ENCODE measurements around the gene SH3BGRL3. TPM values are rescaled to one million over a fixed set of nuclear protein-coding genes. Genes with fewer than 3 reads are reported as not detected.
"Not testable (repeated sequence)": the region's sequence is repeated elsewhere in the genome, so short reads cannot be mapped to it uniquely, and the experiment has no call there.

Gene SH3BGRL3
- polyA plus RNA-seq, 3 donors = 54.1 to 269 (median 154) TPM

GRCh38 chr1:26287033-26287711 lies 7.3 kb downstream of the SH3BGRL3 start:
- no peak overlapping the region for H3K27ac ChIP-seq (ENCODE audit: low read depth, low read length)

GRCh38 chr1:26287811-26288210 lies 7.9 kb downstream of the SH3BGRL3 start:
- 68 to 93% (median 75%) methylated on average over 5 of the region's 5 CpGs for whole genome bisulfite sequencing, 3 donors
- no peak overlapping the region for H3K27ac ChIP-seq (ENCODE audit: low read depth, low read length)

More at GRCh38 chr1:26287033-26287711, 7.3 kb downstream of the SH3BGRL3 start:
- 27 to 72% (median 30%) methylated on average over 8 of the region's 8 CpGs for WGBS, 3 donors

- WGBS, 3 donors = 32 to 62% (median 37%) methylated on average over 5 of the region's 5 CpGs
- H3K27ac ChIP-seq (ENCODE audit: low read depth, low read length) = peak overlapping the region; percentile 52
Measured at GRCh38 chr1:26288311-26288941, 8.5 kb downstream of the SH3BGRL3 start.

GRCh38 chr1:26289158-26290059 lies 9.5 kb downstream of the SH3BGRL3 start:
- no peak overlapping the region for H3K27ac ChIP-seq (ENCODE audit: low read depth, low read length)
- 62 to 89% (median 71%) methylated on average over 21 of the region's 21 CpGs for WGBS, 3 donors

GRCh38 chr1:26290122-26290881 lies 10.4 kb downstream of the SH3BGRL3 start:
- WGBS, 3 donors = 58 to 74% (median 72%) methylated on average over 11 of the region's 11 CpGs
- H3K27ac ChIP-seq (ENCODE audit: low read depth, low read length) = peak overlapping the region; percentile 77

- no peak overlapping the region for H3K27ac ChIP-seq (ENCODE audit: low read depth, low read length)
- WGBS, 3 donors = 68 to 83% (median 70%) methylated on average over 10 to 11 of the region's 11 CpGs
Measured at GRCh38 chr1:26290882-26291261, 11.0 kb downstream of the SH3BGRL3 start.

GRCh38 chr1:26291433-26291832 lies 11.5 kb downstream of the SH3BGRL3 start:
- 85 to 100% (median 96%) methylated on average over 3 of the region's 3 CpGs for WGBS, 3 donors
- no peak overlapping the region for H3K27ac ChIP-seq (ENCODE audit: low read depth, low read length)

GRCh38 chr1:26291939-26292338 lies 12.1 kb downstream of the SH3BGRL3 start:
- 90 to 93% (median 92%) methylated on average over 4 of the region's 4 CpGs for WGBS, 3 donors
- no peak overlapping the region for H3K27ac ChIP-seq (ENCODE audit: low read depth, low read length)

GRCh38 chr1:26292735-26293134 lies 12.8 kb downstream of the SH3BGRL3 start:
- WGBS, 3 donors = 74 to 93% (median 77%) methylated on average over 5 of the region's 5 CpGs
- not testable (repeated sequence) for H3K27ac ChIP-seq (ENCODE audit: low read depth, low read length)

GRCh38 chr1:26293911-26294463 lies 14.1 kb downstream of the SH3BGRL3 start:
- 83 to 88% (median 87%) methylated on average over 11 of the region's 11 CpGs for WGBS, 3 donors
- no peak overlapping the region for H3K27ac ChIP-seq (ENCODE audit: low read depth, low read length)

- WGBS, 3 donors = 87 to 89% (median 89%) methylated on average over 22 of the region's 22 CpGs
- no peak overlapping the region for H3K27ac ChIP-seq (ENCODE audit: low read depth, low read length)
Measured at GRCh38 chr1:26295194-26296138, 15.6 kb downstream of the SH3BGRL3 start.

GRCh38 chr1:26296340-26297056 lies 16.6 kb downstream of the SH3BGRL3 start:
- H3K27ac ChIP-seq (ENCODE audit: low read depth, low read length) = no peak overlapping the region
- WGBS, 3 donors = 87 to 91% (median 91%) methylated on average over 16 of the region's 16 CpGs

GRCh38 chr1:26297057-26297790 lies 17.3 kb downstream of the SH3BGRL3 start:
- no peak overlapping the region for H3K27ac ChIP-seq (ENCODE audit: low read depth, low read length)
- 92 to 93% (median 92%) methylated on average over 12 of the region's 12 CpGs for WGBS, 3 donors

GRCh38 chr1:26297791-26298124 lies 17.9 kb downstream of the SH3BGRL3 start:
- H3K27ac ChIP-seq (ENCODE audit: low read depth, low read length) = no peak overlapping the region
- 72 to 73% (median 73%) methylated on average over 6 of the region's 6 CpGs for WGBS, 3 donors

- WGBS, 3 donors = 85 to 92% (median 86%) methylated on average over 11 of the region's 11 CpGs
- no peak overlapping the region for H3K27ac ChIP-seq (ENCODE audit: low read depth, low read length)
Measured at GRCh38 chr1:26300578-26301275, 20.8 kb downstream of the SH3BGRL3 start.

All from adipose tissue (tissue), 3 donors.